HG02970 (cell line): ENCODE data around the gene MACROD2.
"Not testable (repeated sequence)": the region's sequence is repeated elsewhere in the genome, so short reads cannot be mapped to it uniquely, and the experiment has no call there.

Experiments used
- ATAC-seq: cut with Tn5 transposase; IDR thresholded peaks from one replicate; pipeline ENCODE4 v1.9.1; 2021; ENCODE audit warnings: mild to moderate bottlenecking, moderate library complexity, moderate number of reproducible peaks; ENCODE audit not compliant: unreplicated experiment, low FRiP score

Gene MACROD2

GRCh38 chr20:14918281-14918680 lies 923.0 kb downstream of the MACROD2 start:
- no peak for ATAC-seq

- ATAC-seq = no peak
Observed at GRCh38 chr20:14918976-14919375, 923.7 kb downstream of the MACROD2 start.

GRCh38 chr20:14919501-14920081 lies 924.3 kb downstream of the MACROD2 start:
- ATAC-seq = no peak

- ATAC-seq = no peak
Observed at GRCh38 chr20:14921513-14921912, 926.2 kb downstream of the MACROD2 start.

GRCh38 chr20:14922503-14923267 lies 927.4 kb downstream of the MACROD2 start:
- no peak for ATAC-seq

GRCh38 chr20:14924433-14924832 lies 929.1 kb downstream of the MACROD2 start:
- ATAC-seq = no peak

GRCh38 chr20:14925300-14925699 lies 930.0 kb downstream of the MACROD2 start:
- no peak for ATAC-seq

GRCh38 chr20:14926436-14926835 lies 931.1 kb downstream of the MACROD2 start:
- ATAC-seq = not testable (repeated sequence)

- ATAC-seq = no peak
Observed at GRCh38 chr20:14928083-14928482, 932.8 kb downstream of the MACROD2 start.

- no peak for ATAC-seq
Observed at GRCh38 chr20:14929388-14929787, 934.1 kb downstream of the MACROD2 start.

- no peak for ATAC-seq
Observed at GRCh38 chr20:14932040-14932439, 936.7 kb downstream of the MACROD2 start.

- no peak for ATAC-seq
Observed at GRCh38 chr20:14935285-14935684, 940.0 kb downstream of the MACROD2 start.

- ATAC-seq = no peak
Observed at GRCh38 chr20:14937021-14937420, 941.7 kb downstream of the MACROD2 start.

GRCh38 chr20:14937846-14938245 lies 942.5 kb downstream of the MACROD2 start:
- no peak for ATAC-seq

GRCh38 chr20:14947536-14947935 lies 952.2 kb downstream of the MACROD2 start:
- ATAC-seq = no peak

GRCh38 chr20:14947946-14948345 lies 952.6 kb downstream of the MACROD2 start:
- ATAC-seq = no peak

GRCh38 chr20:14948416-14948815 lies 953.1 kb downstream of the MACROD2 start:
- no peak for ATAC-seq

- ATAC-seq = peak; percentile 6
Observed at GRCh38 chr20:14950633-14951032, 955.3 kb downstream of the MACROD2 start.

- peak; percentile 54 for ATAC-seq
Observed at GRCh38 chr20:14951105-14951504, 955.8 kb downstream of the MACROD2 start.

GRCh38 chr20:14951707-14952418 lies 956.5 kb downstream of the MACROD2 start:
- ATAC-seq = no peak

GRCh38 chr20:14953736-14954135 lies 958.4 kb downstream of the MACROD2 start:
- ATAC-seq = no peak
